Neuronal stem cell (in vitro differentiated cells): ENCODE measurements around the gene KRTAP5-2.
"Not testable (repeated sequence)": the region's sequence is repeated elsewhere in the genome, so short reads cannot be mapped to it uniquely, and the experiment has no call there.

Source experiments
- DNase-seq: peaks from one replicate; pipeline ENCODE4 v3.0.0-alpha.2; 2013; ENCODE audit warnings: low spot score
- H2AFZ ChIP-seq: one replicate; pipeline ENCODE4 v1.6.1; 2013; ENCODE audit warnings: mild to moderate bottlenecking, low read length, inconsistent platforms
- H2AK5ac ChIP-seq: 2 replicates; pipeline ENCODE4 v1.6.1; 2013; ENCODE audit warnings: low read depth, mild to moderate bottlenecking, inconsistent platforms, low read length, moderate library complexity, mixed read lengths
- H2BK120ac ChIP-seq: 2 replicates; pipeline ENCODE4 v1.6.1; 2013; ENCODE audit warnings: low read depth, mild to moderate bottlenecking, inconsistent platforms, low read length, moderate library complexity, mixed read lengths
- H2BK12ac ChIP-seq: one replicate; pipeline ENCODE4 v1.6.1; 2013; ENCODE audit warnings: low read length, inconsistent platforms
- H2BK15ac ChIP-seq: 2 replicates; pipeline ENCODE4 v1.6.1; 2013; ENCODE audit warnings: mild to moderate bottlenecking, low read length, inconsistent platforms, mixed read lengths
- H2BK5ac ChIP-seq: one replicate; pipeline ENCODE4 v1.6.1; 2013; ENCODE audit warnings: inconsistent platforms, mild to moderate bottlenecking, low read length, moderate library complexity
- H3K14ac ChIP-seq: one replicate; pipeline ENCODE4 v1.6.1; 2013; ENCODE audit warnings: low read length, inconsistent platforms
- H3K18ac ChIP-seq: 2 replicates; pipeline ENCODE4 v1.6.1; 2013; ENCODE audit warnings: low read length, inconsistent platforms
- H3K23ac ChIP-seq: 2 replicates; pipeline ENCODE4 v1.6.1; 2013; ENCODE audit warnings: low read depth, mild to moderate bottlenecking, mixed read lengths, low read length, inconsistent platforms; ENCODE audit not compliant: poor library complexity
- H3K27ac ChIP-seq: replicated peaks from 3 replicates; pipeline ENCODE4 v1.5.1; 2013; ENCODE audit warnings: low read length, inconsistent platforms
- H3K27me3 ChIP-seq, 3 experiments: 2 replicates each; pipeline ENCODE4 v1.6.1; 2013; ENCODE audit warnings: low read length in 3 of 3, mild to moderate bottlenecking in 2 of 3, inconsistent platforms in 1 of 3, low read depth in 1 of 3, mixed read lengths in 1 of 3, moderate library complexity in 1 of 3; ENCODE audit not compliant: control insufficient read depth in 3 of 3, insufficient read depth in 3 of 3
- H3K36me3 ChIP-seq, 2 donors: replicated peaks in 1 of 2; 2 replicates each; pipeline ENCODE4 v1.6.1; 2013; ENCODE audit warnings: low read length in 2 of 2; ENCODE audit not compliant: control insufficient read depth in 2 of 2, insufficient read depth in 2 of 2
- H3K4ac ChIP-seq: 2 replicates; pipeline ENCODE4 v1.6.1; 2013; ENCODE audit warnings: inconsistent platforms, mild to moderate bottlenecking, low read length, moderate library complexity
- H3K4me1 ChIP-seq, 2 donors: 1 replicate in 1 of 2; 2 replicates in 1 of 2; pipeline ENCODE4 v1.6.1; 2013; ENCODE audit warnings: low read length in 2 of 2, low read depth in 1 of 2; ENCODE audit not compliant: control insufficient read depth in 2 of 2, insufficient read depth in 1 of 2
- H3K4me2 ChIP-seq: one replicate; pipeline ENCODE4 v1.6.1; 2013; ENCODE audit warnings: mild to moderate bottlenecking, low read length, inconsistent platforms; ENCODE audit not compliant: insufficient read depth, poor library complexity, severe bottlenecking
- H3K4me3 ChIP-seq, 2 donors: 2 replicates each; pipeline ENCODE4 v1.5.1; 2013; ENCODE audit warnings: low read length in 2 of 2, mild to moderate bottlenecking in 2 of 2, inconsistent platforms in 1 of 2, moderate library complexity in 1 of 2
- H3K79me1 ChIP-seq: one replicate; pipeline ENCODE4 v1.6.1; 2013; ENCODE audit warnings: low read depth, mild to moderate bottlenecking, inconsistent platforms, low read length, moderate library complexity
- H3K9ac ChIP-seq: one replicate; pipeline ENCODE4 v1.6.1; 2013; ENCODE audit warnings: mild to moderate bottlenecking, low read depth, low read length, inconsistent platforms; ENCODE audit not compliant: poor library complexity
- H3K9me3 ChIP-seq, 2 donors: replicated peaks in 1 of 2; 2 replicates each; pipeline versions ENCODE3 to v1.6.1; 2013; ENCODE audit warnings: low read length in 2 of 2, mild to moderate bottlenecking in 2 of 2, inconsistent platforms in 1 of 2, low read depth in 1 of 2, mixed read lengths in 1 of 2, moderate library complexity in 1 of 2; ENCODE audit not compliant: control insufficient read depth in 2 of 2, insufficient read depth in 1 of 2
- H4K8ac ChIP-seq: one replicate; pipeline ENCODE4 v1.6.1; 2013; ENCODE audit warnings: low read depth, mild to moderate bottlenecking, inconsistent platforms, low read length, moderate library complexity
- H4K91ac ChIP-seq: one replicate; pipeline ENCODE4 v1.6.1; 2013; ENCODE audit warnings: low read length, low read depth, mild to moderate bottlenecking, inconsistent platforms; ENCODE audit not compliant: poor library complexity
- WGBS, 2 donors: extraction: QIAGEN DNeasy Blood & Tissue Kit; methylation state at CpG; one replicate each; pipeline ENCODE4 v1.1.7; 2013; ENCODE audit warnings: missing lambda C conversion rate in 2 of 2, mixed read lengths in 1 of 2; ENCODE audit not compliant: insufficient read length in 2 of 2, insufficient replicate concordance in 1 of 2; ENCODE audit errors: extremely low coverage in 2 of 2; 5-methylcytosine and 5-hydroxymethylcytosine counted together

Gene KRTAP5-2

DNA sequence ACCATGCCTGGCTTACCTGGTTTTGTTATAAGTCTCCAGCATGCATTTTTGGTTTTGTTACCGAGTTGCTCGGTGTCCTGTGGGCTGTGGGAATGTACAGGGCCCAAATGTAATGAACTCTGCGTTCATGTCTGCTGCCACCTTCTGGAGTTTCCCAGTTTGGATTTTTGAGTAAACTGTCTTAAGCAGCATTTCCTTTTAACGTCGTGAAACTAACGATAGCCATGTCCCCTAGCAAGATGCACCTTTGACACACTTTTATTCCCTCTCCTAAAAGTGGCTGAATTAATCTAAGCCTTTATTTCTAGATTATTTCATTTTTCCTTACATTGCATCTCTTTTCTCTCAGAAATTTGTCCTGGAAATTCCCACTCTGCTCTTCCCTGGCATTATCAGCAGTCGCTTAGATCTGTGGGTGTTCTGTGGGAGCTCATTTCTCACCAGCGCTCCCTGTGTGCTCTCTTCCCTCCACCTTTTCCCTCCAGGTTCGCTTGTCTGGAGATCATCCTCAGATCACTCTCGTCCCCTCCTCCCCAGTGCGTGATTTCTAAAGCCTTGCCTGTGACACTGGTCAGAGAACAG lies 2.0 kb downstream of the KRTAP5-2 start:
- H2AFZ ChIP-seq, result not testable (repeated sequence)
- peaks cover 0 to 27% (median 11%) of the 10 kb centered on the region in 3 experiments for H3K27me3 ChIP-seq

DNA sequence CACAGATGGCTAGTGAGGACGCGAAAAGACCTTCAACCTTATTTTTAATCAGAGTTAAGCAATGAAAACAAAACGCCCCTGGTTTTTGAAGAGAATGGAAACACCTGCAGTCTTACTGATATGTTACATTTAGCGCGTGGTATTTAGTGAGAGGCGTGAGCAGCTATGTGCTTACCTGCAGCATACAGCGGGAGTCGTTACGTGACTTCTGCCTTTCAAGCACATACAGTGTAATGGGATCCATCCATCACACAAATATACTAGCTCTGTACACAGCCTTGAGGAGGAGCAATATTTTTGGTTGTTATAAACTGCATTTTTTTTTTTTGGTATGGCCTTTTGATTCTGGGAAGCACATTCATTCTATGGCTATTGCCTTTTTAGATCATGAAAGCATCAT lies 5.5 kb downstream of the KRTAP5-2 start:
- Histone ChIP-seq H2BK12ac (no peak overlapping the region), H3K79me1 (no peaks in the 10 kb centered on the region), H3K36me3 (no peaks in the 10 kb centered on the region), H2BK5ac (no peak overlapping the region), H3K4ac (no peak overlapping the region), H3K14ac (no peak overlapping the region), H2AK5ac (no peak overlapping the region), H3K23ac (no peak overlapping the region), H2AFZ (no peak overlapping the region), H3K4me2 (no peak overlapping the region), H3K27ac (no peak overlapping the region), H2BK15ac (no peak overlapping the region), H3K27me3 (peaks cover 0 to 18% (median 13%) of the 10 kb centered on the region in 3 experiments), H2BK120ac (no peak overlapping the region), H3K9me3 (no peaks in the 10 kb centered on the region), H3K4me3 (no peak overlapping the region), H4K91ac (no peak overlapping the region), H3K4me1 (no peaks in the 10 kb centered on the region), H4K8ac (no peak overlapping the region), H3K9ac (no peak overlapping the region), H3K18ac (no peak overlapping the region)
- no peak for DNase-seq
- WGBS, 2 donors, result no CpG with 5 or more reads among the region's 9 CpGs

More for the DNA sequence above, 2.0 kb downstream of the KRTAP5-2 start:
- H3K79me1 ChIP-seq, H3K9me3 ChIP-seq, H2BK15ac ChIP-seq, H4K91ac ChIP-seq, H3K4me3 ChIP-seq, H3K27ac ChIP-seq, H3K18ac ChIP-seq, H3K4me2 ChIP-seq, DNase-seq, H3K36me3 ChIP-seq, H3K4ac ChIP-seq, H2BK5ac ChIP-seq, H3K23ac ChIP-seq, H2BK12ac ChIP-seq, H4K8ac ChIP-seq, H3K4me1 ChIP-seq, H2BK120ac ChIP-seq, H3K14ac ChIP-seq, H2AK5ac ChIP-seq, H3K9ac ChIP-seq: not testable (repeated sequence)
- WGBS, 2 donors, result no CpG with 5 or more reads among the region's 11 CpGs

DNA sequence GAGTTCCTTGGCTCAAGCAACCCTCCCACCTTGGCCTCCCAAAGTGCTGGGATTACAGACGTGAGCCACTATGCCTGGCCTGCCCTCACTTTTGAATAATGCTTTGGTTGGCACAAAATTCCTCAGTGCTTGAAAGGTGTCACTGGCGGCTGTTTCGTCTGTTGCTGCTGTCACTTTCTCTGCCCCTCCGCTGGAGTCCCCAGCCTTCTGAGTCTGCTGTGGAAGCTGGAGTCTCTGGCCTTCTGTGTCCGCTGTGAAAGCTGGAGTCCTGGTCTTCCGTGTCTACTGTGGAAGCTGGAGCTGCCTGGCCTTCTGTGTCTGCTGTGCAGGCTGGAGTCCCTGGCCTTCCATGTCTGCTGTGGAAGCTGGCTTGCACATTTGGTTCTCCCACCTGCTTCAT lies 8.1 kb downstream of the KRTAP5-2 start:
- peak overlapping the region in 1 of 2 donors; percentile 61 for H3K4me3 ChIP-seq
- DNase-seq, result no peak
- no peak overlapping the region for H2BK120ac ChIP-seq
- no peak overlapping the region for H3K18ac ChIP-seq
- H3K4ac ChIP-seq, result no peak overlapping the region
- no peaks in the 10 kb centered on the region for H3K9me3 ChIP-seq
- H2AFZ ChIP-seq, result no peak overlapping the region
- H4K8ac ChIP-seq, result no peak overlapping the region
- H3K4me2 ChIP-seq, result no peak overlapping the region
- no CpG with 5 or more reads among the region's 6 CpGs for WGBS, 2 donors
- no peak overlapping the region for H3K23ac ChIP-seq
- H3K9ac ChIP-seq, result no peak overlapping the region
- peaks cover 0 to 4% (median 1%) of the 10 kb centered on the region in 3 experiments for H3K27me3 ChIP-seq
- H3K27ac ChIP-seq, result no peak overlapping the region
- no peak overlapping the region for H3K14ac ChIP-seq
- no peak overlapping the region for H4K91ac ChIP-seq
- no peak overlapping the region for H2BK15ac ChIP-seq
- no peaks in the 10 kb centered on the region for H3K36me3 ChIP-seq
- peak overlapping the region; percentile 63 for H2AK5ac ChIP-seq
- no peak overlapping the region for H2BK5ac ChIP-seq
- H3K4me1 ChIP-seq, result no peaks in the 10 kb centered on the region
- no peaks in the 10 kb centered on the region for H3K79me1 ChIP-seq
- H2BK12ac ChIP-seq, result no peak overlapping the region

DNA sequence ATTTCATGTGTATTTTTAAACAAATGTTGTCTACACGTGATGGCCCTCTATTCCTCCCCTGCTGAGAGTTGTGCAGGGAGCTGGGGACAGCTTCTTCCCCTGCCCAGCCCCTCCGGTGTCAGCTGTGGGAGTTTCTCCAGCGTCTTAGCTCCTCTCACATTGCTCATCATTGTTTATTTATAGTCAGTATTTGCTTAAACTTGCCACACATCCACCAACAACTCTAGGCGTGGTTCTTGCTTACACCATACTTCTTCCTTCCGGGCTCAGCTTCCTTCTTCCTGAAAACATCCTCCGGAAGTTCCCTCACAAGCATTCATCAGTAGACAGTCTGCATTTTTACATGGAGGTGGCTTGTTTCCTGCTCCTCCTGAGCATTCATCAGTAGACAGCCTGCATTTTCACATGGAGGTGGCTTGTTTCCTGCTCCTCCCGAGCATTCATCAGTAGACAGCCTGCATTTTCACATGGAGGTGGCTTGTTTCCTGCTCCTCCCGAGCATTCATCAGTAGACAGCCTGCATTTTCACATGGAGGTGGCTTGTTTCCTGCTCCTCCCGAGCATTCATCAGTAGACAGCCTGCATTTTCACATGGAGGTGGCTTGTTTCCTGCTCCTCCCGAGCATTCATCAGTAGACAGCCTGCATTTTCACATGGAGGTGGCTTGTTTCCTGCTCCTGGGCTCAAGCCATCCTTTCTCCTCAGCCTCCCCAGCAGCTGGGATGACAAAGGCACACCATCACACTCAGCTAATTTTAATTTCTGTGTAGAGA lies 8.7 kb downstream of the KRTAP5-2 start:
- H3K27ac ChIP-seq, H3K36me3 ChIP-seq, H2BK15ac ChIP-seq, H3K4me2 ChIP-seq, H2BK5ac ChIP-seq, H3K27me3 ChIP-seq, H2BK120ac ChIP-seq, H3K14ac ChIP-seq, H3K9ac ChIP-seq, H3K9me3 ChIP-seq, H2AK5ac ChIP-seq, H3K4me3 ChIP-seq, H3K4ac ChIP-seq, H3K23ac ChIP-seq, H3K4me1 ChIP-seq, DNase-seq, H2AFZ ChIP-seq, H3K18ac ChIP-seq, H4K8ac ChIP-seq, H2BK12ac ChIP-seq, H4K91ac ChIP-seq, H3K79me1 ChIP-seq: not testable (repeated sequence)
- WGBS, 2 donors, result no CpG with 5 or more reads among the region's 10 CpGs
